Vagina (tissue), 2 donors: ENCODE results near the gene SLC13A1. TPM values are rescaled to one million over a fixed set of nuclear protein-coding genes. Genes with fewer than 3 reads are reported as not detected.

Experiments
- DNase-seq, 2 donors: peaks; one replicate each; pipeline ENCODE4 v3.0.0-alpha.2; 2017; ENCODE audit errors: extremely low spot score in 2 of 2
- H3K27ac ChIP-seq: fragments of 200-600 bp; sonication (generic); one replicate; pipeline ENCODE4 v1.5.1; 2019
- H3K27me3 ChIP-seq: fragments of 200-600 bp; sonication (generic); one replicate; pipeline ENCODE4 v1.5.1; 2019
- H3K36me3 ChIP-seq, 2 donors: fragments of 200-600 bp; sonication (generic); one replicate each; pipeline ENCODE4 v1.5.1; 2017 to 2019
- H3K4me1 ChIP-seq: fragments of 200-600 bp; sonication (generic); one replicate; pipeline ENCODE4 v1.5.1; 2019
- H3K4me3 ChIP-seq, 2 donors: fragments of 200-600 bp; sonication (generic); 1 replicate in 1 of 2; 2 replicates in 1 of 2; pipeline ENCODE4 v1.5.1; 2016 to 2019
- H3K9me3 ChIP-seq: fragments of 200-600 bp; sonication (generic); one replicate; pipeline ENCODE4 v1.5.1; 2019
- POLR2A ChIP-seq, 2 donors: fragments of 450-650 bp; IDR thresholded peaks; one replicate each; pipeline ENCODE4 v1.6.1; 2017; ENCODE audit warnings: antibody characterized with exemption in 2 of 2, mild to moderate bottlenecking in 2 of 2, moderate library complexity in 2 of 2
- POLR2AphosphoS5 ChIP-seq, 2 donors: sonication (generic); formaldehyde crosslinking; IDR thresholded peaks; one replicate each; pipeline ENCODE4 v1.9.0; 2017; ENCODE audit warnings: antibody characterized with exemption in 2 of 2, mild to moderate bottlenecking in 2 of 2, low read depth in 1 of 2; ENCODE audit not compliant: insufficient read depth in 1 of 2
- intact Hi-C: fragments of 100-400 bp; cut with DNase I; formaldehyde crosslinking; loops from one replicate; pipeline ENCODE4 v1.15.1; 2023
- total RNA-seq: library from RNA; depleted of rRNA; stranded (reverse); fragments of >200 nt; gene quantifications from one replicate; pipeline ENCODE4 v1.2.3, GENCODE V29; 2016
- TF ChIP-seq, protein P1 (sequence below), 3 experiments: fragments of 450-650 bp in 2 of 3; fragments of 200-600 bp in 1 of 3; sonication (generic) in 1 of 3; IDR thresholded peaks; one replicate each; pipeline ENCODE4 v1.5.1; 2017 to 2019; ENCODE audit warnings: antibody characterized with exemption in 3 of 3, mild to moderate bottlenecking in 2 of 3, moderate library complexity in 2 of 3

The SLC13A1 gene
- total RNA-seq, 1 donor from 2014 or later, result not detected

DNA sequence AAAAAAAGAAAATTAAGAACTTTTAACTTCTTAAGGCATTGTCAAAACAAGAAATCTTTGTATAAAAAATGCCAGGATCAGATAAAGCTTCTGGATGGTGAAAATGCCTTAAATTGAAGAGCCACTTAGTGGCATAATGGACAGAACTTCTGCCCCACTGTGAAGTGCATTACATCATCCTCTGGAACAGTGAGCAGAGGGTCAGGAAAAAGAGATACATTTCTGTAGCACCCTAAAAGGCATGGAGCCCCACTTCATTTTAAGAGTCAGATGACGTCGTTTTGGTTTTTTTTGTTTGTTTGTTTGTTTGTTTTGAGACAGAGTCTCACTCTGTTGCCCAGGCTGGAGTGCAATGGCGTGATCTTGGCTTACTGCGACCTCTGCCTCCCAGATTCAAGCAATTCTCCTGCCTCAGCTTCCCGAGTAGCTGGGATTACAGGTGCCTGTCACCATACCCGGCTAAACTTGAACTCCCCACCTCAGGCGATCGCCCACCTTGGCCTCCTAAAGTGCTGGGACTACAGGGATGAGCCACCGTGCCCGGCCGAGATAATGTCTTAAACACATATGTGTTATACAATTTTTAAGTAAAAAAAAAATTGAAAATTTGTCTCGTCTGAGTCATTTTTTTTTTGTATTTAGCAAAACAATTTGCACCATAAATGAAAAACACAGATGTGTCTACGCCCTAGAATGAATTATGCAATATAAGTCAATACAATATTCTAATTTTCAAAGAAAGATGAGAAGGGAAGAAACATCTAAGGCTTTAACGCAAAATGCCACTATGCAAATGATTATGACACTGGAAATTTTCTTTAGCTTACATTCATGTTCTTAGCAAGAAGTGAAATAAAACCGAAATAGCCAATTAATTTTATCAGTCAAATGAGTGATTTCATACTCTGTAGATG lies 29.2 kb downstream of the SLC13A1 start:
- TF ChIP-seq POLR2AphosphoS5 (IDR thresholded peaks at IDR 0.05; ENCODE audit: insufficient read depth in 1 of 2, low read depth in 1 of 2), result no peak
- TF ChIP-seq POLR2A (IDR thresholded peaks at IDR 0.05), result no peak
- TF ChIP-seq, protein P1, sequence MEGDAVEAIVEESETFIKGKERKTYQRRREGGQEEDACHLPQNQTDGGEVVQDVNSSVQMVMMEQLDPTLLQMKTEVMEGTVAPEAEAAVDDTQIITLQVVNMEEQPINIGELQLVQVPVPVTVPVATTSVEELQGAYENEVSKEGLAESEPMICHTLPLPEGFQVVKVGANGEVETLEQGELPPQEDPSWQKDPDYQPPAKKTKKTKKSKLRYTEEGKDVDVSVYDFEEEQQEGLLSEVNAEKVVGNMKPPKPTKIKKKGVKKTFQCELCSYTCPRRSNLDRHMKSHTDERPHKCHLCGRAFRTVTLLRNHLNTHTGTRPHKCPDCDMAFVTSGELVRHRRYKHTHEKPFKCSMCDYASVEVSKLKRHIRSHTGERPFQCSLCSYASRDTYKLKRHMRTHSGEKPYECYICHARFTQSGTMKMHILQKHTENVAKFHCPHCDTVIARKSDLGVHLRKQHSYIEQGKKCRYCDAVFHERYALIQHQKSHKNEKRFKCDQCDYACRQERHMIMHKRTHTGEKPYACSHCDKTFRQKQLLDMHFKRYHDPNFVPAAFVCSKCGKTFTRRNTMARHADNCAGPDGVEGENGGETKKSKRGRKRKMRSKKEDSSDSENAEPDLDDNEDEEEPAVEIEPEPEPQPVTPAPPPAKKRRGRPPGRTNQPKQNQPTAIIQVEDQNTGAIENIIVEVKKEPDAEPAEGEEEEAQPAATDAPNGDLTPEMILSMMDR (IDR thresholded peaks at IDR 0.05), result no peak
- Histone ChIP-seq H3K27me3 (no peaks in the 10 kb centered on the region), H3K4me3 (no peak overlapping the region), H3K9me3 (no peaks in the 10 kb centered on the region), H3K36me3 (no peaks in the 10 kb centered on the region), H3K27ac (no peak overlapping the region), H3K4me1 (no peaks in the 10 kb centered on the region)
- intact Hi-C loops, result no loop called here
- DNase-seq, result no peak

DNA sequence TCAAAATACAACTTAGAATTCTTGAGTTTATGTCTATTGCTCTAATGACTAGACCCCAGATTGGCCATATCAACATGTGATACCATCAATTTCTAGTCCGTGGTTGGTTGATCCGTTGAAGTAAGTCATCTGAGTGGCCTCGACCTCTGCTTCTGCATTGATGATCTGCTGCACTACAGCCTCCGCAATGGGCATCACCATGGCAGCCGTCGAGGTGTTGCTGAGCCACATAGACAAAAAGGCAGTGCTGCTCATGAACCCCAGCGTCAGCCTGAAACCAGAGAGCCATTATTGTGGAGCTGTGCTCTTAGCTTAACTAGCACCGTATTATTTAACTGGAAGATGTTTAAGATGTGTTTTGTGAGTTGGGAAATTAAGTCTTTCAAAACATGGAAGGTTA lies 30.7 kb downstream of the SLC13A1 start:
- Histone ChIP-seq H3K9me3 (no peaks in the 10 kb centered on the region), H3K4me1 (no peaks in the 10 kb centered on the region), H3K4me3 (no peak overlapping the region), H3K36me3 (no peaks in the 10 kb centered on the region), H3K27ac (no peak overlapping the region), H3K27me3 (no peaks in the 10 kb centered on the region)
- intact Hi-C loops, result no loop called here
- DNase-seq, result no peak
- TF ChIP-seq POLR2AphosphoS5 (IDR thresholded peaks at IDR 0.05; ENCODE audit: insufficient read depth in 1 of 2, low read depth in 1 of 2) (no peak), POLR2A (IDR thresholded peaks at IDR 0.05) (no peak)
- TF ChIP-seq, protein P1 (IDR thresholded peaks at IDR 0.05), result no peak

DNA sequence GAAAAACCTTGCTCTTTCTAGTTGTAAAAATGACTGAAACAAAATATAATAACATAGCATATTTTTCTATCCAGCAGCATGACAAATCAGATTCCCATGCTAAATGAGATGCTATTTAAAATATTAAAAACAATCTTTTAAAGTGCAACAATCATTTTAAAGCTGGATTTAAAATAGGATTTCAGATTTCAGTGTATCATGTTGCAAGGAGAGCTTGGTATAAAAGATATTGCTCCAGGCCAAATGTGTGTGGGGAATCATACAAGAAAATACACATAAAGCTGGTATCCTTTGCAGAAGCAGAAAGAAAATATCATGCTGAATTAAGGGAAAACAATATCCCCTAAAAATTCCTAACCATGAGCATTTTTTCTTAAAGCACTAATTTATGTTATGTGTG lies 42.2 kb downstream of the SLC13A1 start:
- Histone ChIP-seq H3K27me3 (no peaks in the 10 kb centered on the region), H3K4me1 (no peaks in the 10 kb centered on the region), H3K27ac (no peak overlapping the region), H3K4me3 (no peak overlapping the region), H3K9me3 (no peaks in the 10 kb centered on the region), H3K36me3 (no peaks in the 10 kb centered on the region)
- no peak for TF ChIP-seq POLR2A (IDR thresholded peaks at IDR 0.05)
- TF ChIP-seq, protein P1 (IDR thresholded peaks at IDR 0.05), result no peak
- no peak for TF ChIP-seq POLR2AphosphoS5 (IDR thresholded peaks at IDR 0.05; ENCODE audit: insufficient read depth in 1 of 2, low read depth in 1 of 2)
- no peak for DNase-seq
- intact Hi-C loops, result no loop called here

DNA sequence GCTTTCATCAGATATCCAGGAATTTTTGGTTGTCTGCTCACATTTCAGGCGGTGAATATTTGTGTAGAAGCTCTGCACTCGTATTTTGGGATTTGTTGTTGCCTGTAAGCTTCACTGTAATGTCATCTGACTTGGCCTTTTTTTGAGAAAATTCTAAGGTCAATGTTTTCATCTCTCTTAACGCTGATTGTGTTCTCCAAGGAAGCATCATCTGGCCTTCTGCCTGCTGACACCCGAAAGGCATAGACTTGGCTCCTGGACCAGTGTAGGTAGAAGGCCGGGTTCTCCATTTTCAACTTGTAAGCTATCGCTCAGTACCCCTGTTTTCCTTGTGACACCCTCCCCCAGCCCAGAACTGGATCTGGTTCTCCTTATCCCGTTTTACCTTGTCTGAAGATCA lies 44.2 kb downstream of the SLC13A1 start:
- Histone ChIP-seq H3K27me3 (no peaks in the 10 kb centered on the region), H3K36me3 (no peaks in the 10 kb centered on the region), H3K9me3 (no peaks in the 10 kb centered on the region), H3K4me3 (no peak overlapping the region), H3K27ac (no peak overlapping the region), H3K4me1 (no peaks in the 10 kb centered on the region)
- TF ChIP-seq, protein P1 (IDR thresholded peaks at IDR 0.05), result no peak
- TF ChIP-seq POLR2AphosphoS5 (IDR thresholded peaks at IDR 0.05; ENCODE audit: insufficient read depth in 1 of 2, low read depth in 1 of 2), result no peak
- no peak for TF ChIP-seq POLR2A (IDR thresholded peaks at IDR 0.05)
- intact Hi-C loops, result no loop called here
- no peak for DNase-seq

DNA sequence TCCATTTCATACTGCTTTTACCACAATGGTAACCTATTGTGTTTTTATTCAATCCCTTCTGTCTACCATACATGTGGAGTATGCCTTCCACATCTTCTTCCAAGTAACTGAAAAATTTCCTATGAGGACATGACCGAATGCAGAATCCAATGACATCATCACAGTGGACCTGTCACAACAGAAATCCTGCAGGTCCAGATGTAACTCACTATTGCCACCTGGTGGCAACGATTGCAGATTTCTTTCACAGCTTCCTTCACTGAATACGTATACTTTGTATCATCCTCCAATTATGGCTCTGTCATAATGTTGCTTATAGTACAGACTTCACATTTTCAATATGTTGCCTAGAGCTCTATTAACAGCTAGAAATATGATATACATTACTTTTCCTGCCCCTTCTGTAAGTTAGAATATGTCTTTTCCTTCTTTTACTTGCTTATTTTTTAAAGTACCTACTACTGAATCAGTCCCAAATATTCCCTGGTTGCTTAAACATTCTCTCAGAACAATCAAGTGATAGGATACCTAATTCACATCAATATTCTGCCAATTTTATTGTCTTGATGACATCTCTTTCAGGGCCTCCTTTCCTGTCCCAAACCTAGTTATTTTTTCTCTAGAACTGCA lies 45.4 kb downstream of the SLC13A1 start:
- no peak overlapping the region for H3K4me3 ChIP-seq
- no peaks in the 10 kb centered on the region for H3K9me3 ChIP-seq
- no peak for DNase-seq
- H3K4me1 ChIP-seq, result no peaks in the 10 kb centered on the region
- intact Hi-C loops, result no loop called here
- H3K27ac ChIP-seq, result no peak overlapping the region
- H3K27me3 ChIP-seq, result no peaks in the 10 kb centered on the region
- TF ChIP-seq POLR2AphosphoS5 (IDR thresholded peaks at IDR 0.05; ENCODE audit: insufficient read depth in 1 of 2, low read depth in 1 of 2) (no peak), POLR2A (IDR thresholded peaks at IDR 0.05) (no peak)
- TF ChIP-seq, protein P1 (IDR thresholded peaks at IDR 0.05), result peak; percentile 46 to 72 (median 71)
- H3K36me3 ChIP-seq, result no peaks in the 10 kb centered on the region
